ENCODE results near the gene ACAP3.

DNA sequence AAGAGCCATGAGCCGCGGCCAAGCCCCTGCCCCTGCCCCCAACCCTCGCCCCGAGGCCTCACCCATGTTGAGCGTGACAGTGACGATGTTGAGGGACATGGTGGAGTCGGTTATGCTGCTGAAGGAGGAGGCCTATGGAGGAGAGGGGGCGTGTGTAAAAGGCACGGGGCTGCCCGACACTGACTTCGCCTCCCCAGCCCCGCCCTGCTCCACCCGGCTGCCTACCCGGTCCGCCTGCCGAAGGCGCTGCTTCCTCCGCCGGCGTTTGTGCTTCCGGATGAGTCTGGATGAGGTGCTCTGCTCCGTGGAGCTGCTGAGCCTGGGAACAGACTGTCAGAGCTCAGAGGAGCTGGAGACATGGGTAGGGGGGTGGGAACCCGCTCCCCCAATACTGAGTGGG lies 32.5 kb upstream of the ACAP3 start:
- TF ChIP-seq, protein P1, sequence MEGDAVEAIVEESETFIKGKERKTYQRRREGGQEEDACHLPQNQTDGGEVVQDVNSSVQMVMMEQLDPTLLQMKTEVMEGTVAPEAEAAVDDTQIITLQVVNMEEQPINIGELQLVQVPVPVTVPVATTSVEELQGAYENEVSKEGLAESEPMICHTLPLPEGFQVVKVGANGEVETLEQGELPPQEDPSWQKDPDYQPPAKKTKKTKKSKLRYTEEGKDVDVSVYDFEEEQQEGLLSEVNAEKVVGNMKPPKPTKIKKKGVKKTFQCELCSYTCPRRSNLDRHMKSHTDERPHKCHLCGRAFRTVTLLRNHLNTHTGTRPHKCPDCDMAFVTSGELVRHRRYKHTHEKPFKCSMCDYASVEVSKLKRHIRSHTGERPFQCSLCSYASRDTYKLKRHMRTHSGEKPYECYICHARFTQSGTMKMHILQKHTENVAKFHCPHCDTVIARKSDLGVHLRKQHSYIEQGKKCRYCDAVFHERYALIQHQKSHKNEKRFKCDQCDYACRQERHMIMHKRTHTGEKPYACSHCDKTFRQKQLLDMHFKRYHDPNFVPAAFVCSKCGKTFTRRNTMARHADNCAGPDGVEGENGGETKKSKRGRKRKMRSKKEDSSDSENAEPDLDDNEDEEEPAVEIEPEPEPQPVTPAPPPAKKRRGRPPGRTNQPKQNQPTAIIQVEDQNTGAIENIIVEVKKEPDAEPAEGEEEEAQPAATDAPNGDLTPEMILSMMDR (IDR thresholded peaks at IDR 0.05), result no peak
- TF ChIP-seq POLR2A (IDR thresholded peaks at IDR 0.05), result no peak
- TF ChIP-seq POLR2AphosphoS5 (IDR thresholded peaks at IDR 0.05), result no peak

Data from breast epithelium (tissue), 3 donors.